Mammary epithelial cell (primary cell): ENCODE measurements around the gene PRDM8.

Experiments used
- EZH2 ChIP-seq: IDR thresholded peaks from 2 replicates; pipeline ENCODE4 v1.6.1; 2012; ENCODE audit warnings: low read length, inconsistent platforms, borderline replicate concordance
- TF ChIP-seq, protein P1 (sequence below), 2 donors: IDR thresholded peaks in 1 of 2; conservative IDR thresholded peaks in 1 of 2; 2 replicates each; pipeline ENCODE4 v1.5.1; 2011 to 2012; ENCODE audit warnings: inconsistent platforms in 2 of 2, low read length in 2 of 2, mild to moderate bottlenecking in 2 of 2, control low read depth in 1 of 2, low read depth in 1 of 2; ENCODE audit not compliant: insufficient read depth in 1 of 2; ENCODE audit errors: extremely low read depth in 1 of 2

DNA sequence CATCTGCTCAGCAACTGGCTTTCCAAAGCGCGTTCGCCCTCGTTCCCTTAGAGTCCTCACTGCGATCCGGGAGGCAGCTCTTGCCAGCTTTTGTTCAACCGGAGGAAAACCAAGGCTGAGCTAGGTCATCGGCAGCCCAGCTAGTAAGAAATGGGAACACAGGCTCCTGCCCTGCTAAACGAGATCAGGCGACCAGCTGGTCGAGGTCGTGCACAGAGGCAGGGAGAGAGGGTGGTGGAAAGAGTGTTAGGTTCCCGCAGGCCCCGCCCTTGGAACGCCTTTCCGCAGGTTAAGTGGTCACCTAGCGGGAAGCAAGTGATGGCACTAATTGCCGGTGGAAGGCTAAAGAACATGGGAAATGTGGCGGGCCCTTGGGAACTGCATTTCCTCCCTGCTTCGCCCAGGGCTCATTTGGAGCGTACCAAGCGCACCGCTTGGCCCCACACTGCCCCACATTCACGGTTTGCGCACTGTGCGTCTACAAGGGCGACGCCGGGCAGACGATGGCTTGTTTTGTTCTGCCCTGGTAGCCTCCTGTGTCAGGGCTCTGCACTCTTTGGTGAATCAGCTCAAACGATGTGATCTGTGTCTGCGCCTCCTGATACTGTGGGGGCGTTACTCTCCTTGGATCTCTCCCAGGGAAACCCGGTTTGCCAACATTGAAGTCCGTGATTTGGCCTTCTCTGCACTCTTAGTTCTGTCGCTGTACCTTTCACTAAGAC lies 7.2 kb upstream of the PRDM8 start:
- TF ChIP-seq, protein P1, sequence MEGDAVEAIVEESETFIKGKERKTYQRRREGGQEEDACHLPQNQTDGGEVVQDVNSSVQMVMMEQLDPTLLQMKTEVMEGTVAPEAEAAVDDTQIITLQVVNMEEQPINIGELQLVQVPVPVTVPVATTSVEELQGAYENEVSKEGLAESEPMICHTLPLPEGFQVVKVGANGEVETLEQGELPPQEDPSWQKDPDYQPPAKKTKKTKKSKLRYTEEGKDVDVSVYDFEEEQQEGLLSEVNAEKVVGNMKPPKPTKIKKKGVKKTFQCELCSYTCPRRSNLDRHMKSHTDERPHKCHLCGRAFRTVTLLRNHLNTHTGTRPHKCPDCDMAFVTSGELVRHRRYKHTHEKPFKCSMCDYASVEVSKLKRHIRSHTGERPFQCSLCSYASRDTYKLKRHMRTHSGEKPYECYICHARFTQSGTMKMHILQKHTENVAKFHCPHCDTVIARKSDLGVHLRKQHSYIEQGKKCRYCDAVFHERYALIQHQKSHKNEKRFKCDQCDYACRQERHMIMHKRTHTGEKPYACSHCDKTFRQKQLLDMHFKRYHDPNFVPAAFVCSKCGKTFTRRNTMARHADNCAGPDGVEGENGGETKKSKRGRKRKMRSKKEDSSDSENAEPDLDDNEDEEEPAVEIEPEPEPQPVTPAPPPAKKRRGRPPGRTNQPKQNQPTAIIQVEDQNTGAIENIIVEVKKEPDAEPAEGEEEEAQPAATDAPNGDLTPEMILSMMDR (conservative IDR thresholded peaks at IDR 0.05 in 1 of 2, IDR thresholded peaks at IDR 0.05 in 1 of 2; ENCODE audit: extremely low read depth in 1 of 2, insufficient read depth in 1 of 2, low read depth in 1 of 2, low read length in 2 of 2): no peak
- TF ChIP-seq EZH2: no peak
